ENCODE data around the gene LTBP2.

DNA sequence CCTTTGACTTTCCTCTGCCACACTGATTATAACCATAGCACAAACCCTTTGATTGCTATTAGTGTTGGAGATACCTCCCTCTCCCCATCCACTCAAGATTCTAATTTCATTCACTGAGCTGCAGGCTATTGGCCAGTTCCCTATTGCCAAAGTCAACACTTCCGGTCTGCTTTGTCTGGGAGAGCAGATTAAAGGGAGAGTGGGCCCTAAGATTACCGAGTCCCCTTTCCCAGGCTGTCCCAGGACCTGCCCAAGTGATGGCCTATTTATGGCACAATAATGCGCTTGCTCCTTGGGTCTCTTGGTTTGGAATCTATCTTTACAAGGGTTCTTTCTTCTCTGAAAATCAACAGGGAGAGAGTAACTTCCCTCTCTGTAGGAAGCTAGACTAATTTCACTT lies 42.9 kb upstream of the LTBP2 start:
- TF ChIP-seq POLR2A (IDR thresholded peaks at IDR 0.05) (no peak), POLR2AphosphoS5 (IDR thresholded peaks at IDR 0.05) (no peak)
- TF ChIP-seq, protein P1, sequence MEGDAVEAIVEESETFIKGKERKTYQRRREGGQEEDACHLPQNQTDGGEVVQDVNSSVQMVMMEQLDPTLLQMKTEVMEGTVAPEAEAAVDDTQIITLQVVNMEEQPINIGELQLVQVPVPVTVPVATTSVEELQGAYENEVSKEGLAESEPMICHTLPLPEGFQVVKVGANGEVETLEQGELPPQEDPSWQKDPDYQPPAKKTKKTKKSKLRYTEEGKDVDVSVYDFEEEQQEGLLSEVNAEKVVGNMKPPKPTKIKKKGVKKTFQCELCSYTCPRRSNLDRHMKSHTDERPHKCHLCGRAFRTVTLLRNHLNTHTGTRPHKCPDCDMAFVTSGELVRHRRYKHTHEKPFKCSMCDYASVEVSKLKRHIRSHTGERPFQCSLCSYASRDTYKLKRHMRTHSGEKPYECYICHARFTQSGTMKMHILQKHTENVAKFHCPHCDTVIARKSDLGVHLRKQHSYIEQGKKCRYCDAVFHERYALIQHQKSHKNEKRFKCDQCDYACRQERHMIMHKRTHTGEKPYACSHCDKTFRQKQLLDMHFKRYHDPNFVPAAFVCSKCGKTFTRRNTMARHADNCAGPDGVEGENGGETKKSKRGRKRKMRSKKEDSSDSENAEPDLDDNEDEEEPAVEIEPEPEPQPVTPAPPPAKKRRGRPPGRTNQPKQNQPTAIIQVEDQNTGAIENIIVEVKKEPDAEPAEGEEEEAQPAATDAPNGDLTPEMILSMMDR (IDR thresholded peaks at IDR 0.05), result no peak

All from sigmoid colon (tissue), 4 donors.